ENCODE results near the gene BCR. TPM values are rescaled to one million over a fixed set of nuclear protein-coding genes. Genes with fewer than 3 reads are reported as not detected.

BCR gene
- total RNA-seq, 1 donor from 2014 or later: 12.5 TPM

- Histone ChIP-seq H3K9ac (ENCODE audit: low read depth in 1 of 3, low read length in 3 of 3) (peak overlapping the region in 2 of 3 donors; percentile 13 to 19), H3K27me3 (ENCODE audit: control insufficient read depth in 3 of 3, insufficient read depth in 3 of 3, low read length in 3 of 3) (peaks cover 3 to 31% (median 18%) of the 10 kb centered on the region in 3 donors), H3K4me3 (ENCODE audit: low read length in 3 of 3) (peak overlapping the region; percentile 64 to 72 (median 71)), H3K9me3 (ENCODE audit: control insufficient read depth in 3 of 3, low read length in 3 of 3) (no peaks in the 10 kb centered on the region), H3K4me1 (ENCODE audit: control insufficient read depth in 3 of 3, insufficient read depth in 3 of 3, low read length in 3 of 3) (peaks cover 41 to 47% (median 44%) of the 10 kb centered on the region in 3 donors), H3K27ac (ENCODE audit: low read depth, low read length) (peak overlapping the region; percentile 29), H3K36me3 (ENCODE audit: control insufficient read depth in 3 of 3, insufficient read depth in 3 of 3, low read length in 3 of 3) (no peaks in the 10 kb centered on the region)
These were observed 1.5 kb downstream of the BCR start for GRCh38 chr22:23181721-23182308.

GRCh38 chr22:23182309-23183060 lies 2.2 kb downstream of the BCR start:
- H3K36me3 ChIP-seq (ENCODE audit: control insufficient read depth in 3 of 3, insufficient read depth in 3 of 3, low read length in 3 of 3): no peaks in the 10 kb centered on the region
- no peaks in the 10 kb centered on the region for H3K9me3 ChIP-seq (ENCODE audit: control insufficient read depth in 3 of 3, low read length in 3 of 3)
- H3K4me3 ChIP-seq (ENCODE audit: low read length in 3 of 3): peak overlapping the region; percentile 64 to 72 (median 71)
- peaks cover 3 to 31% (median 13%) of the 10 kb centered on the region in 3 donors for H3K27me3 ChIP-seq (ENCODE audit: control insufficient read depth in 3 of 3, insufficient read depth in 3 of 3, low read length in 3 of 3)
- peaks cover 41 to 47% (median 44%) of the 10 kb centered on the region in 3 donors for H3K4me1 ChIP-seq (ENCODE audit: control insufficient read depth in 3 of 3, insufficient read depth in 3 of 3, low read length in 3 of 3)
- H3K9ac ChIP-seq (ENCODE audit: low read depth in 1 of 3, low read length in 3 of 3): peak overlapping the region; percentile 13 to 55 (median 40)
- peak overlapping the region; percentile 29 for H3K27ac ChIP-seq (ENCODE audit: low read depth, low read length)

GRCh38 chr22:23183061-23183698 lies 2.9 kb downstream of the BCR start:
- Histone ChIP-seq H3K4me3 (ENCODE audit: low read length in 3 of 3) (peak overlapping the region; percentile 64 to 72 (median 71)), H3K4me1 (ENCODE audit: control insufficient read depth in 3 of 3, insufficient read depth in 3 of 3, low read length in 3 of 3) (peaks cover 44 to 47% (median 45%) of the 10 kb centered on the region in 3 donors), H3K9ac (ENCODE audit: low read depth in 1 of 3, low read length in 3 of 3) (peak overlapping the region in 2 of 3 donors; percentile 40 to 55), H3K36me3 (ENCODE audit: control insufficient read depth in 3 of 3, insufficient read depth in 3 of 3, low read length in 3 of 3) (no peaks in the 10 kb centered on the region), H3K27me3 (ENCODE audit: control insufficient read depth in 3 of 3, insufficient read depth in 3 of 3, low read length in 3 of 3) (peaks cover 3 to 31% (median 9%) of the 10 kb centered on the region in 3 donors), H3K27ac (ENCODE audit: low read depth, low read length) (peak overlapping the region; percentile 29), H3K9me3 (ENCODE audit: control insufficient read depth in 3 of 3, low read length in 3 of 3) (no peaks in the 10 kb centered on the region)

GRCh38 chr22:23184100-23184763 lies 3.9 kb downstream of the BCR start:
- Histone ChIP-seq H3K4me3 (ENCODE audit: low read length in 3 of 3) (peak overlapping the region in 1 of 3 donors; percentile 43), H3K9me3 (ENCODE audit: control insufficient read depth in 3 of 3, low read length in 3 of 3) (no peaks in the 10 kb centered on the region), H3K36me3 (ENCODE audit: control insufficient read depth in 3 of 3, insufficient read depth in 3 of 3, low read length in 3 of 3) (no peaks in the 10 kb centered on the region), H3K27ac (ENCODE audit: low read depth, low read length) (no peak overlapping the region), H3K4me1 (ENCODE audit: control insufficient read depth in 3 of 3, insufficient read depth in 3 of 3, low read length in 3 of 3) (peaks cover 37 to 39% (median 38%) of the 10 kb centered on the region in 3 donors), H3K27me3 (ENCODE audit: control insufficient read depth in 3 of 3, insufficient read depth in 3 of 3, low read length in 3 of 3) (peaks cover 3 to 24% (median 9%) of the 10 kb centered on the region in 3 donors), H3K9ac (ENCODE audit: low read depth in 1 of 3, low read length in 3 of 3) (peak overlapping the region in 1 of 3 donors; percentile 32)

- peaks cover 1 to 19% (median 5%) of the 10 kb centered on the region in 3 donors for H3K27me3 ChIP-seq (ENCODE audit: control insufficient read depth in 3 of 3, insufficient read depth in 3 of 3, low read length in 3 of 3)
- H3K9me3 ChIP-seq (ENCODE audit: control insufficient read depth in 3 of 3, low read length in 3 of 3): no peaks in the 10 kb centered on the region
- no peaks in the 10 kb centered on the region for H3K36me3 ChIP-seq (ENCODE audit: control insufficient read depth in 3 of 3, insufficient read depth in 3 of 3, low read length in 3 of 3)
- H3K4me3 ChIP-seq (ENCODE audit: low read length in 3 of 3): no peak overlapping the region
- H3K27ac ChIP-seq (ENCODE audit: low read depth, low read length): no peak overlapping the region
- H3K4me1 ChIP-seq (ENCODE audit: control insufficient read depth in 3 of 3, insufficient read depth in 3 of 3, low read length in 3 of 3): peaks cover 32 to 34% (median 33%) of the 10 kb centered on the region in 3 donors
- H3K9ac ChIP-seq (ENCODE audit: low read depth in 1 of 3, low read length in 3 of 3): peak overlapping the region in 1 of 3 donors; percentile 32
These were observed 4.4 kb downstream of the BCR start for GRCh38 chr22:23184764-23185113.

GRCh38 chr22:23187211-23187610 lies 6.9 kb downstream of the BCR start:
- Histone ChIP-seq H3K4me1 (ENCODE audit: control insufficient read depth in 3 of 3, insufficient read depth in 3 of 3, low read length in 3 of 3) (peaks cover 20 to 21% (median 20%) of the 10 kb centered on the region in 3 donors), H3K27ac (ENCODE audit: low read depth, low read length) (no peak overlapping the region), H3K9ac (ENCODE audit: low read depth in 1 of 3, low read length in 3 of 3) (no peak overlapping the region), H3K27me3 (ENCODE audit: control insufficient read depth in 3 of 3, insufficient read depth in 3 of 3, low read length in 3 of 3) (peaks cover 0 to 9% (median 0%) of the 10 kb centered on the region in 3 donors), H3K9me3 (ENCODE audit: control insufficient read depth in 3 of 3, low read length in 3 of 3) (no peaks in the 10 kb centered on the region), H3K36me3 (ENCODE audit: control insufficient read depth in 3 of 3, insufficient read depth in 3 of 3, low read length in 3 of 3) (no peaks in the 10 kb centered on the region), H3K4me3 (ENCODE audit: low read length in 3 of 3) (no peak overlapping the region)

- Histone ChIP-seq H3K27me3 (ENCODE audit: control insufficient read depth in 3 of 3, insufficient read depth in 3 of 3, low read length in 3 of 3) (peaks cover 0 to 3% (median 0%) of the 10 kb centered on the region in 3 donors), H3K9ac (ENCODE audit: low read depth in 1 of 3, low read length in 3 of 3) (no peak overlapping the region), H3K9me3 (ENCODE audit: control insufficient read depth in 3 of 3, low read length in 3 of 3) (no peaks in the 10 kb centered on the region), H3K36me3 (ENCODE audit: control insufficient read depth in 3 of 3, insufficient read depth in 3 of 3, low read length in 3 of 3) (no peaks in the 10 kb centered on the region), H3K27ac (ENCODE audit: low read depth, low read length) (no peak overlapping the region), H3K4me3 (ENCODE audit: low read length in 3 of 3) (no peak overlapping the region), H3K4me1 (ENCODE audit: control insufficient read depth in 3 of 3, insufficient read depth in 3 of 3, low read length in 3 of 3) (peaks cover 12% of the 10 kb centered on the region in 3 donors)
These were observed 7.8 kb downstream of the BCR start for GRCh38 chr22:23187871-23188700.

GRCh38 chr22:23190526-23190925 lies 10.2 kb downstream of the BCR start:
- Histone ChIP-seq H3K27me3 (ENCODE audit: control insufficient read depth in 3 of 3, insufficient read depth in 3 of 3, low read length in 3 of 3) (no peaks in the 10 kb centered on the region), H3K27ac (ENCODE audit: low read depth, low read length) (no peak overlapping the region), H3K4me1 (ENCODE audit: control insufficient read depth in 3 of 3, insufficient read depth in 3 of 3, low read length in 3 of 3) (peaks cover 0 to 3% (median 2%) of the 10 kb centered on the region in 3 donors), H3K36me3 (ENCODE audit: control insufficient read depth in 3 of 3, insufficient read depth in 3 of 3, low read length in 3 of 3) (no peaks in the 10 kb centered on the region), H3K9me3 (ENCODE audit: control insufficient read depth in 3 of 3, low read length in 3 of 3) (no peaks in the 10 kb centered on the region), H3K4me3 (ENCODE audit: low read length in 3 of 3) (no peak overlapping the region), H3K9ac (ENCODE audit: low read depth in 1 of 3, low read length in 3 of 3) (no peak overlapping the region)

GRCh38 chr22:23192133-23192532 lies 11.8 kb downstream of the BCR start:
- Histone ChIP-seq H3K36me3 (ENCODE audit: control insufficient read depth in 3 of 3, insufficient read depth in 3 of 3, low read length in 3 of 3) (no peaks in the 10 kb centered on the region), H3K27ac (ENCODE audit: low read depth, low read length) (no peak overlapping the region), H3K9me3 (ENCODE audit: control insufficient read depth in 3 of 3, low read length in 3 of 3) (no peaks in the 10 kb centered on the region), H3K9ac (ENCODE audit: low read depth in 1 of 3, low read length in 3 of 3) (no peak overlapping the region), H3K4me1 (ENCODE audit: control insufficient read depth in 3 of 3, insufficient read depth in 3 of 3, low read length in 3 of 3) (peaks cover 0 to 3% (median 2%) of the 10 kb centered on the region in 3 donors), H3K27me3 (ENCODE audit: control insufficient read depth in 3 of 3, insufficient read depth in 3 of 3, low read length in 3 of 3) (peaks cover 0 to 7% (median 0%) of the 10 kb centered on the region in 3 donors), H3K4me3 (ENCODE audit: low read length in 3 of 3) (no peak overlapping the region)
